DND-41 (cell line): ENCODE measurements around the gene AFF2.

Experiments used
- CTCF ChIP-seq: IDR thresholded peaks from 2 replicates; pipeline ENCODE4 v1.5.1; 2012; ENCODE audit warnings: borderline replicate concordance, low read length, moderate library complexity, mild to moderate bottlenecking; ENCODE audit not compliant: poor library complexity, severe bottlenecking; ENCODE audit errors: extremely low read depth
- EZH2 ChIP-seq: IDR thresholded peaks from 3 replicates; pipeline ENCODE4 v1.6.1; 2012; ENCODE audit warnings: borderline replicate concordance, low read depth, mild to moderate bottlenecking, moderate library complexity, low read length, inconsistent platforms; ENCODE audit not compliant: severe bottlenecking

DNA sequence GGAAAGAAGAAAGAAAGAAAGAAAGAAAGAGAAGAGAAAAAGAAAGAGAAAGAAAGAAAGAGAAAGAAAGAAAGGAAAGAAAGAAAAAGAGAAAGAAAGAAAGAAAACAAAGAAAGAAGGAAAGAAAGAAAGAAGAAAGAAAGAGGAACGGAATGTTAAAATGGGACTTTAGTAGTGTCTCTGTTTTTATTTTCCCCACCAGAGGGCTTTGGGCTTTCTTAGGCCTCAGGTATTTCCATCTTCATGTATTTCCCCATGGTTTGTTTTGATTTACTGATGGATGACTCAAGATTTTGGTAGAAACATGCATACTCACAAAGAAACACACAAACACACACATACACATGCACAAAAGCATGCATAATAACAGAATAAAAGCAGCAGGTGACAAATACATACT lies 181.2 kb downstream of the AFF2 start:
- TF ChIP-seq CTCF (no peak), EZH2 (no peak)
